A549 (cell line): ENCODE results near the gene FBP1.

Experiments used
- BHLHE40 ChIP-seq: IDR thresholded peaks from 2 replicates; pipeline ENCODE4 v1.6.1; 2012; ENCODE audit warnings: low read depth, low read length, inconsistent platforms
- MAZ ChIP-seq: fragments of 150-350 bp; IDR thresholded peaks from 2 replicates; pipeline ENCODE4 v1.6.1; 2014; ENCODE audit warnings: antibody characterized with exemption, low read depth, low read length, borderline replicate concordance
- POLR2A ChIP-seq: IDR thresholded peaks from 2 replicates; pipeline ENCODE4 v1.6.1; 2012; ENCODE audit warnings: mild to moderate bottlenecking, low read length
- RAD21 ChIP-seq, 2 experiments: fragments of >200 bp in 1 of 2; sonication (Bioruptor Twin) in 1 of 2; formaldehyde crosslinking in 1 of 2; IDR thresholded peaks in 1 of 2; conservative IDR thresholded peaks in 1 of 2; 2 replicates in 1 of 2; 3 replicates in 1 of 2; pipeline ENCODE4 v1.6.1; 2012 to 2018; ENCODE audit warnings: inconsistent platforms in 1 of 2
- RFX5 ChIP-seq: fragments of 450-650 bp; IDR thresholded peaks from 2 replicates; pipeline ENCODE4 v1.7.1; 2014; ENCODE audit warnings: antibody characterized with exemption, mild to moderate bottlenecking, moderate library complexity
- TF ChIP-seq, protein P1 (sequence below): fragments of 450-650 bp; IDR thresholded peaks from 2 replicates; pipeline ENCODE4 v1.6.1; 2014; ENCODE audit warnings: antibody characterized with exemption
- TF ChIP-seq, protein P2 (sequence below): fragments of >200 bp; sonication (Bioruptor Twin); formaldehyde crosslinking; IDR thresholded peaks from 3 replicates; pipeline ENCODE4 v1.5.1; 2016

- TF ChIP-seq POLR2A (no peak), RFX5 (no peak), BHLHE40 (no peak), RAD21 (conservative IDR thresholded peaks at IDR 0.05 in 1 of 2, IDR thresholded peaks at IDR 0.05 in 1 of 2) (no peak), MAZ (no peak)
- TF ChIP-seq, protein P1, sequence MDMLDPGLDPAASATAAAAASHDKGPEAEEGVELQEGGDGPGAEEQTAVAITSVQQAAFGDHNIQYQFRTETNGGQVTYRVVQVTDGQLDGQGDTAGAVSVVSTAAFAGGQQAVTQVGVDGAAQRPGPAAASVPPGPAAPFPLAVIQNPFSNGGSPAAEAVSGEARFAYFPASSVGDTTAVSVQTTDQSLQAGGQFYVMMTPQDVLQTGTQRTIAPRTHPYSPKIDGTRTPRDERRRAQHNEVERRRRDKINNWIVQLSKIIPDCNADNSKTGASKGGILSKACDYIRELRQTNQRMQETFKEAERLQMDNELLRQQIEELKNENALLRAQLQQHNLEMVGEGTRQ = no peak
- TF ChIP-seq, protein P2, sequence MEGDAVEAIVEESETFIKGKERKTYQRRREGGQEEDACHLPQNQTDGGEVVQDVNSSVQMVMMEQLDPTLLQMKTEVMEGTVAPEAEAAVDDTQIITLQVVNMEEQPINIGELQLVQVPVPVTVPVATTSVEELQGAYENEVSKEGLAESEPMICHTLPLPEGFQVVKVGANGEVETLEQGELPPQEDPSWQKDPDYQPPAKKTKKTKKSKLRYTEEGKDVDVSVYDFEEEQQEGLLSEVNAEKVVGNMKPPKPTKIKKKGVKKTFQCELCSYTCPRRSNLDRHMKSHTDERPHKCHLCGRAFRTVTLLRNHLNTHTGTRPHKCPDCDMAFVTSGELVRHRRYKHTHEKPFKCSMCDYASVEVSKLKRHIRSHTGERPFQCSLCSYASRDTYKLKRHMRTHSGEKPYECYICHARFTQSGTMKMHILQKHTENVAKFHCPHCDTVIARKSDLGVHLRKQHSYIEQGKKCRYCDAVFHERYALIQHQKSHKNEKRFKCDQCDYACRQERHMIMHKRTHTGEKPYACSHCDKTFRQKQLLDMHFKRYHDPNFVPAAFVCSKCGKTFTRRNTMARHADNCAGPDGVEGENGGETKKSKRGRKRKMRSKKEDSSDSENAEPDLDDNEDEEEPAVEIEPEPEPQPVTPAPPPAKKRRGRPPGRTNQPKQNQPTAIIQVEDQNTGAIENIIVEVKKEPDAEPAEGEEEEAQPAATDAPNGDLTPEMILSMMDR = no peak
These were observed 6.6 kb downstream of the FBP1 start for GRCh38 chr9:94632737-94633136.
